Thoracic aorta (tissue), 2 donors: Measurements from ENCODE around the gene ARHGDIA. TPM values are rescaled to one million over a fixed set of nuclear protein-coding genes. Genes with fewer than 3 reads are reported as not detected.
"Not testable (repeated sequence)": the region's sequence is repeated elsewhere in the genome, so short reads cannot be mapped to it uniquely, and the experiment has no call there.

Experiments used
- ATAC-seq: fragments of 150-250 bp; one replicate; pipeline ENCODE4 v1.8.0; 2017; ENCODE audit warnings: low read depth; ENCODE audit not compliant: insufficient number of reproducible peaks, low FRiP score
- DNase-seq: peaks from one replicate; pipeline ENCODE4 v3.0.0-alpha.2; 2020; ENCODE audit warnings: low spot score
- H3K27ac ChIP-seq, 2 donors: fragments of 200-600 bp; sonication (generic); 1 replicate in 1 of 2; 2 replicates in 1 of 2; pipeline ENCODE4 v1.5.1; 2016; ENCODE audit warnings: mild to moderate bottlenecking in 2 of 2, moderate library complexity in 2 of 2
- H3K27me3 ChIP-seq: fragments of 200-600 bp; sonication (generic); replicated peaks from 2 replicates; pipeline ENCODE4 v1.6.0; 2016; ENCODE audit warnings: mild to moderate bottlenecking; ENCODE audit not compliant: insufficient read depth
- H3K36me3 ChIP-seq: fragments of 200-600 bp; sonication (generic); one replicate; pipeline ENCODE4 v1.5.1; 2016
- H3K4me1 ChIP-seq, 2 donors: fragments of 200-600 bp; sonication (generic); 1 replicate in 1 of 2; 2 replicates in 1 of 2; pipeline versions ENCODE4 v1.5.1 to v1.6.0; 2016; ENCODE audit warnings: low read depth in 2 of 2, mild to moderate bottlenecking in 1 of 2; ENCODE audit not compliant: control insufficient read depth in 1 of 2
- H3K4me3 ChIP-seq: fragments of 200-600 bp; sonication (generic); 2 replicates; pipeline ENCODE4 v1.5.1; 2016; ENCODE audit warnings: mild to moderate bottlenecking
- H3K9me3 ChIP-seq: fragments of 200-600 bp; sonication (generic); 2 replicates; pipeline ENCODE4 v1.5.1; 2016
- total RNA-seq, 2 donors: library from RNA; depleted of rRNA; stranded (reverse); fragments of >200 nt; gene quantifications; one replicate each; pipeline versions ENCODE4 v1.1.0 to v1.2.3, GENCODE V29; 2016
- TF ChIP-seq, protein P1 (sequence below): fragments of 200-600 bp; sonication (generic); IDR thresholded peaks from one replicate; pipeline ENCODE4 v1.5.1; 2019; ENCODE audit warnings: antibody characterized with exemption

Gene ARHGDIA
- total RNA-seq: 100 to 1,000 TPM; 206 to 324 TPM

DNA sequence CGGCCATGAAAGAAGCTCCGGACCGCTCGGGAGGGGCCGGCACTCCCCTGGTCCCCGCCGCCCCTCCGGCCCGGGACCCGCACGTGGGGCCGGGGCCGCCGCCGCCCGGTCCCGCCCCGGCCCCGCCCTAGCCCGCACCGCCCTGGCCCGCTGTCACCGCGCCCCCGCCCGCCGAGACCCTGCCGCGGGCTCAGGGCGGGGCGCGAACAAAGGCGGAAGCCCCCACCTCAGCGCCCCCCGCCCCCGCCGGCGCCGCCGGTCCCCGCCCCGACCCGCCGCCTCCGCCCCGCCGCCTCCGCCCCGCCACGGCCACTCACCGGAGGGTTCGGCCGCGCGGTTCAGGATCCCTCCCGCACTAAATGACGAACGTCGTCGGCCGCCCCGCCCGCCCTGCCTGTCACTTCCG, at the start of gene ARHGDIA:
Gene ARHGDIA (minus strand): TSS at position 357 of the 406 bp plus-strand sequence. CDS start 1,407 bp downstream, outside the sequence.
- peak within 1 kb of the TSS; percentile 95 for H3K4me3 ChIP-seq
- H3K36me3 ChIP-seq: peaks cover 15% of the 10 kb centered on the region
- H3K27me3 ChIP-seq: no peaks in the 10 kb centered on the region
- TF ChIP-seq, protein P1, sequence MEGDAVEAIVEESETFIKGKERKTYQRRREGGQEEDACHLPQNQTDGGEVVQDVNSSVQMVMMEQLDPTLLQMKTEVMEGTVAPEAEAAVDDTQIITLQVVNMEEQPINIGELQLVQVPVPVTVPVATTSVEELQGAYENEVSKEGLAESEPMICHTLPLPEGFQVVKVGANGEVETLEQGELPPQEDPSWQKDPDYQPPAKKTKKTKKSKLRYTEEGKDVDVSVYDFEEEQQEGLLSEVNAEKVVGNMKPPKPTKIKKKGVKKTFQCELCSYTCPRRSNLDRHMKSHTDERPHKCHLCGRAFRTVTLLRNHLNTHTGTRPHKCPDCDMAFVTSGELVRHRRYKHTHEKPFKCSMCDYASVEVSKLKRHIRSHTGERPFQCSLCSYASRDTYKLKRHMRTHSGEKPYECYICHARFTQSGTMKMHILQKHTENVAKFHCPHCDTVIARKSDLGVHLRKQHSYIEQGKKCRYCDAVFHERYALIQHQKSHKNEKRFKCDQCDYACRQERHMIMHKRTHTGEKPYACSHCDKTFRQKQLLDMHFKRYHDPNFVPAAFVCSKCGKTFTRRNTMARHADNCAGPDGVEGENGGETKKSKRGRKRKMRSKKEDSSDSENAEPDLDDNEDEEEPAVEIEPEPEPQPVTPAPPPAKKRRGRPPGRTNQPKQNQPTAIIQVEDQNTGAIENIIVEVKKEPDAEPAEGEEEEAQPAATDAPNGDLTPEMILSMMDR: no peak
- DNase-seq: no peak
- no peaks in the 10 kb centered on the region for H3K9me3 ChIP-seq
- peak; percentile 63 for ATAC-seq
- H3K4me1 ChIP-seq: peaks cover 20 to 40% of the 10 kb centered on the region in 2 donors
- peak within 1 kb of the TSS; percentile 98 to 99 for H3K27ac ChIP-seq

- H3K36me3 ChIP-seq: peaks cover 28% of the 10 kb centered on the region
- TF ChIP-seq, protein P1: no peak
- no peak overlapping the region for H3K4me3 ChIP-seq
- peaks cover 32 to 40% of the 10 kb centered on the region in 2 donors for H3K4me1 ChIP-seq
- ATAC-seq (no peak), DNase-seq (no peak)
- H3K27ac ChIP-seq: no peak overlapping the region
- no peaks in the 10 kb centered on the region for H3K9me3 ChIP-seq
- H3K27me3 ChIP-seq: no peaks in the 10 kb centered on the region
Observed at GRCh38 chr17:81918832-81919545, 47.9 kb upstream of the ARHGDIA start.

DNA sequence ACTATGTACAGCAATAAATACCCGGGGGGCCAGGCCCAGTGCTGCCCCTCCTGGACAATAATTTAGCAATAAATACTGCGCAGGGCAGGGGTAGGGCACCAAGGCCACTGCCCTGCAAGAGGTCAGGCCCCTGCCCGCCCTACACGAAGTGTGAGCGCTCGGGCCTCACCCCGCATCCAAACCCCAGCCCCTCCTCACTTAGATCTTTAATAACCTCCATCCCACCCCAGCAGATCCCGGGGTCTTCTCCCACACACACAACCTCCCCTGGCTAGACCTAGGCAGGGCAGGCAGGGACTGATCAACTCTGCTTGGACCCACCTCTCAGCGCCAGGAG, 47.2 kb upstream of the ARHGDIA start:
- not testable (repeated sequence) for H3K27me3 ChIP-seq, H3K9me3 ChIP-seq, DNase-seq, ATAC-seq
- Histone ChIP-seq H3K4me3 (peak overlapping the region; percentile 92), H3K27ac (peak overlapping the region; percentile 8 to 50), H3K36me3 (peaks cover 35% of the 10 kb centered on the region), H3K4me1 (peaks cover 26 to 33% of the 10 kb centered on the region in 2 donors)

GRCh38 chr17:81917565-81918332, 46.6 kb upstream of the ARHGDIA start, which contains the start of gene SIRT7:
Gene SIRT7, minus strand, starts transcription at chr17:81918176. Its CDS starts 45 bp downstream, at chr17:81918131.
- ATAC-seq (no peak), DNase-seq (no peak)
- peaks cover 40% of the 10 kb centered on the region for H3K36me3 ChIP-seq
- H3K27ac ChIP-seq: peak within 1 kb of the TSS; percentile 27 to 63
- peaks cover 24 to 28% of the 10 kb centered on the region in 2 donors for H3K4me1 ChIP-seq
- H3K9me3 ChIP-seq: no peaks in the 10 kb centered on the region
- H3K4me3 ChIP-seq: peak within 1 kb of the TSS; percentile 92
- H3K27me3 ChIP-seq: no peaks in the 10 kb centered on the region
- TF ChIP-seq, protein P1: no peak

DNA sequence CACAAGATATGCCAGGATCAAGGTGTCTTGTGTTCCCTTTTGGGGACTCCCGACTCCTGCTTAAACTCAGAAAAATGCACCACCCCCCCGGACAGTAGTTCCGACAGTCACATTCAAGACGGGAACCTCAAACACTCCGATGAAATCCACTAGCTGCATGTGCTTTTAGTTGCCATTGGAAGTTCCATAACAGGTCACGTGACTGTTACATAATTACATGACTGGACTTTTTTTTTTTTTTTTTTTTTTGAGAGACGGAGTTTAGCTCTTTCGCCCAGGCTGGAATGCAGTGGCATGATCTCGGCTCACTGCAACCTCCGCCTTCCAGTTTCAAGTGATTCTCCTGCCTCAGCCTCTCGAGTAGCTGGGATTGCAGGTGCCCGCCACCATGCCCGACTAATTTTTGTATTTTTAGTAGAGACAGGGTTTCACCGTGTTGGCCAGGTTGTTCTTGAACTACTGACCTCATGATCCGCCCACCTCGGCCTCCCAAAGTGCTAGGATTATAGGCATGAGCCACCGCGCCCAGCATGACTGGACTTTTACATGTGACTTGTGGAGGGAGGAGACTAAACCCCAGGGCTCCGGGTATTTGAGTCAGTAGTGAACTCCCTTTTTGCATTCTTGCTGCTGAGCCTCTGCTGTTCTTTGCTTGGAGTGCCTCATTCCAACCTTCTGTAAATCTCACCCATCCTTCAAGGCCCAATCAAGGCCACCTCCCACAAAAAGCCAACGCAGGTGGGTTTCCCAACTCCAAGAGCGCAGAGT, 45.3 kb upstream of the ARHGDIA start:
- no peaks in the 10 kb centered on the region for H3K27me3 ChIP-seq
- DNase-seq (no peak), ATAC-seq (no peak)
- H3K4me1 ChIP-seq: peaks cover 16 to 21% of the 10 kb centered on the region in 2 donors
- H3K27ac ChIP-seq: no peak overlapping the region
- TF ChIP-seq, protein P1: no peak
- peak overlapping the region; percentile 92 for H3K4me3 ChIP-seq
- H3K36me3 ChIP-seq: peaks cover 35% of the 10 kb centered on the region
- H3K9me3 ChIP-seq: no peaks in the 10 kb centered on the region
